Measurements from ENCODE around the gene POGK. TPM values are rescaled to one million over a fixed set of nuclear protein-coding genes. Genes with fewer than 3 reads are reported as not detected.

Gene POGK
- total and polyA plus RNA-seq, 2 experiments from 2014 or later: 10.9 to 31.4 TPM

DNA sequence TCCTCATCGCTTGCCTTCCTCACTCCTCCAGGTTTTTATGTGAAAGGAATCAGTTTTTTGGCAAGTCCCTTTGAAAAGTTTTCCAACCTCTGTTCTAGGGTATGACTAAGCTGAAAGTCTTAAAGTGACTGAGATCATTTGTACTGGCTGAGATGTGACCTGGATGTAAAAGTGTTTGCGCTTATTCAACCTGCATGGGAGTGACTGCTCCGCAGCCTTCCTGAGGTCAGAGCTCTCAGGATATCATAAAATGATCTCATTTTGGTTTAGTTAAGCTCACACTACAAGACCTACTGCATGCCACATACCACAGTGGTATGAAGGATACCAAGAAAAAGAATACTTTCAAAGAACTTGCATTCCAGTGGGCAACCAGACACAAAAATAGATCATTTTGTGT is 66.6 kb downstream of the POGK start:
- H3K36me3 Mint-ChIP-seq (ENCODE audit: low read depth): peaks cover 5% of the 10 kb centered on the region; the same call in 2 of the 3 replicates
- no peak overlapping the region for H3K4me3 Mint-ChIP-seq
- no peak overlapping the region for H3K4me3 ChIP-seq
- H3K27ac Mint-ChIP-seq: no peak overlapping the region
- H3K27me3 Mint-ChIP-seq (ENCODE audit: insufficient read depth, low read depth, poor library complexity): peaks cover 11% of the 10 kb centered on the region
- TF ChIP-seq, protein P1, sequence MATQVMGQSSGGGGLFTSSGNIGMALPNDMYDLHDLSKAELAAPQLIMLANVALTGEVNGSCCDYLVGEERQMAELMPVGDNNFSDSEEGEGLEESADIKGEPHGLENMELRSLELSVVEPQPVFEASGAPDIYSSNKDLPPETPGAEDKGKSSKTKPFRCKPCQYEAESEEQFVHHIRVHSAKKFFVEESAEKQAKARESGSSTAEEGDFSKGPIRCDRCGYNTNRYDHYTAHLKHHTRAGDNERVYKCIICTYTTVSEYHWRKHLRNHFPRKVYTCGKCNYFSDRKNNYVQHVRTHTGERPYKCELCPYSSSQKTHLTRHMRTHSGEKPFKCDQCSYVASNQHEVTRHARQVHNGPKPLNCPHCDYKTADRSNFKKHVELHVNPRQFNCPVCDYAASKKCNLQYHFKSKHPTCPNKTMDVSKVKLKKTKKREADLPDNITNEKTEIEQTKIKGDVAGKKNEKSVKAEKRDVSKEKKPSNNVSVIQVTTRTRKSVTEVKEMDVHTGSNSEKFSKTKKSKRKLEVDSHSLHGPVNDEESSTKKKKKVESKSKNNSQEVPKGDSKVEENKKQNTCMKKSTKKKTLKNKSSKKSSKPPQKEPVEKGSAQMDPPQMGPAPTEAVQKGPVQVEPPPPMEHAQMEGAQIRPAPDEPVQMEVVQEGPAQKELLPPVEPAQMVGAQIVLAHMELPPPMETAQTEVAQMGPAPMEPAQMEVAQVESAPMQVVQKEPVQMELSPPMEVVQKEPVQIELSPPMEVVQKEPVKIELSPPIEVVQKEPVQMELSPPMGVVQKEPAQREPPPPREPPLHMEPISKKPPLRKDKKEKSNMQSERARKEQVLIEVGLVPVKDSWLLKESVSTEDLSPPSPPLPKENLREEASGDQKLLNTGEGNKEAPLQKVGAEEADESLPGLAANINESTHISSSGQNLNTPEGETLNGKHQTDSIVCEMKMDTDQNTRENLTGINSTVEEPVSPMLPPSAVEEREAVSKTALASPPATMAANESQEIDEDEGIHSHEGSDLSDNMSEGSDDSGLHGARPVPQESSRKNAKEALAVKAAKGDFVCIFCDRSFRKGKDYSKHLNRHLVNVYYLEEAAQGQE (IDR thresholded peaks at IDR 0.05; ENCODE audit: unreplicated experiment): no peak
- no peaks in the 10 kb centered on the region for H3K9me2 ChIP-seq (ENCODE audit: insufficient read depth)
- peaks cover 5% of the 10 kb centered on the region for H3K9me3 Mint-ChIP-seq
- H2AFZ ChIP-seq: no peak overlapping the region
- H3K27me3 ChIP-seq (ENCODE audit: insufficient read depth): no peaks in the 10 kb centered on the region
- H3K27ac ChIP-seq (ENCODE audit: low read depth): no peak overlapping the region
- H4K20me1 ChIP-seq (replicated peaks; ENCODE audit: insufficient read depth): no peaks in the 10 kb centered on the region
- no peaks in the 10 kb centered on the region for H3K4me1 Mint-ChIP-seq
- ATAC-seq: no peak
- no peaks in the 10 kb centered on the region for H3K79me2 ChIP-seq (replicated peaks; ENCODE audit: insufficient read depth)
- H3K4me1 ChIP-seq (ENCODE audit: insufficient read depth): peaks cover 5% of the 10 kb centered on the region; the same call in 1 of the 2 replicates
- DNase-seq (ENCODE audit: low spot score): no peak
- H3F3A ChIP-seq (replicated peaks; ENCODE audit: low read depth): no peaks in the 10 kb centered on the region
- no peak overlapping the region for H3K4me2 ChIP-seq
- H3K36me3 ChIP-seq (ENCODE audit: insufficient read depth): no peaks in the 10 kb centered on the region

Other genes with a start within 250 kb of the POGK start
- 20.6 and 21.8 TPM in 2 replicates for gene TADA1, start 36.8 kb downstream of the POGK start, total RNA-seq (2014; rRNA removed; shearing (Covaris generic))
- gene TADA1, start 36.8 kb downstream of the POGK start, polyA plus RNA-seq (2016; fragmentation: Nextera tagmentation; extraction: Ambion mirVana): 17.8 and 22.0 TPM in 2 replicates
- 1.0 and 2.4 TPM in 2 replicates for gene ILDR2, start 136.1 kb downstream of the POGK start, total RNA-seq (2014; rRNA removed; shearing (Covaris generic))
- gene ILDR2, start 136.1 kb downstream of the POGK start, polyA plus RNA-seq (2016; fragmentation: Nextera tagmentation; extraction: Ambion mirVana): 0.12 and 0.27 TPM in 2 replicates
- gene MAEL, start 149.8 kb downstream of the POGK start, total RNA-seq (2014; rRNA removed; shearing (Covaris generic)): 0.35 and 0.76 TPM in 2 replicates
- gene MAEL, start 149.8 kb downstream of the POGK start, polyA plus RNA-seq (2016; fragmentation: Nextera tagmentation; extraction: Ambion mirVana): 0.66 and 0.95 TPM in 2 replicates